ENCODE measurements around the gene SUCLA2.
A peak's percentile ranks its signal among the peaks of the same experiment; 100 is the strongest.
"Not testable (repeated sequence)": the region's sequence is repeated elsewhere in the genome, so short reads cannot be mapped to it uniquely, and the experiment has no call there.

SUCLA2 gene

GRCh38 chr13:48001114-48001881 lies at the start of gene SUCLA2:
SUCLA2 (minus strand) TSS chr13:48001273; CDS start chr13:48001269, 4 bp downstream.
- peak; percentile 100 for DNase-seq (ENCODE audit: low spot score)

DNA sequence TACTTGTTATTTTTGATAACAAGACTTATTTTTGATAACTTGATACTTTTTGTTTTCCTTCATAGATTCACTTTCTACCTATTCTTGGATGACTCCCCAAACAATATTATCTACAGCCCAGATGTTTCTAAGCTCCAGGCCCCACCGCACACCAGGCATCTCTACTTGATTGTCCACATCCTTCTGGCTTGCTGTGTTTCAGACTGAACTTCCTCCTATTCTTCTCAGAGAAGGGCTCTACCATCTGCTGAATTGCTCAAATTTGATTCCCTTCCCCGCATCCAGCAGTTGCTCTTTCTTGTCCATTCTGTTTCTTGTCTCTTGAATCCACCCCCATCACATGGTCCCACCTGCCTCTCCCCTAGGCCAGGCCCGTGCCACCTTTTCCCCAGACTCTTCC lies 49.5 kb upstream of the SUCLA2 start:
- no peak for DNase-seq (ENCODE audit: low spot score)

DNA sequence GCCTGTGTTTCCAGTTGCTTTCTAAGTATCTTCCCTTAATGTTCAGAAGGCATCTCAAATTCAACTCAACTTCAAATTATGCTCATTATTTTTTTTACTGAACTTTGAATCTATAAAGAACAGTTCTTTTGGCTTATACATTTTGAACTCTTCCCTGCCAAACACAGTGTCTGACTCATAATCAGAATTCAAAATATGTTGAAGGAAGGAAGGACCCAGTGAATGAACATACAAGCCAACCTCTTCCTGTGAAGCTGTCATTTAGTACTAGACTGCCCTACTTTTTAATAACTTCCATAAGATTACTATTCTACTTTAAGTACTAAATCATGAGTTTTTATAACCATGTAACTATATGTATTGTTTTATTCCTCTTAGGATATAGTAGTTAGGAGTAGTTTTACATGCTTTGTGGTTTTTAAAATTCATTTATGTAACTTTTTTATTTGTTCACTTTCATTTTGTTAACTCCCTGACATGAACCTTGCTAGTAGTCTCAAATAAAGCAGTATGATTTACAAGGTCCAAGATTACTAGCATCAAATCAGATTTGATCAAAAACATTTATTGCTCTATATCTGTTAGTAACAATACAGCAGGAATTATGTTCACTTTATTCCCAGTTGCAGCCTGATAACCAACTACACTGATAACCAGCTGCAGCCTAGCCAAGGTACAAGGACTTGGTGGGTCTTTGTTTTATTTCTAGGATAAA lies 42.9 kb upstream of the SUCLA2 start:
- DNase-seq (ENCODE audit: low spot score): no peak

DNA sequence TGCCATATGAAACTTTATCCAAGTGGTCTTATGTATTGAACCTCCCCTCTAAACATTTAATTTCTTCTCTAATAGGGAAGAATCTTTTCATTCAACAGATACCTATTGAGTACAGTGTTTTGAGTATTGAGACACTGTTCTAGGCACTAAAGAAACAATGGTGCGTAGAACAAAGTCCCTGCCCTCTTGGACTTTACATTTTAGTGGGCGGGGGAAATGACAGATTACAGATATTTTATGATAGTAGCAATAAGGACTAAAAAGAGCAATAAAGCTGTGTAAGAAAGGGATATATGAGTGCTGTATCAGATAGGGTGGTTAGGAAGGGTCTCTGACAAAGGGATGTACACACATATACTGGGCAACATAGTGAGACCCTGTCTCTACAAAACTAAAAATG lies 41.8 kb upstream of the SUCLA2 start:
- no peak for DNase-seq (ENCODE audit: low spot score)

- DNase-seq (ENCODE audit: low spot score): no peak
Observed at GRCh38 chr13:48040896-48041295, 39.8 kb upstream of the SUCLA2 start.

GRCh38 chr13:48040049-48040448 lies 39.0 kb upstream of the SUCLA2 start:
- no peak for DNase-seq (ENCODE audit: low spot score)

DNA sequence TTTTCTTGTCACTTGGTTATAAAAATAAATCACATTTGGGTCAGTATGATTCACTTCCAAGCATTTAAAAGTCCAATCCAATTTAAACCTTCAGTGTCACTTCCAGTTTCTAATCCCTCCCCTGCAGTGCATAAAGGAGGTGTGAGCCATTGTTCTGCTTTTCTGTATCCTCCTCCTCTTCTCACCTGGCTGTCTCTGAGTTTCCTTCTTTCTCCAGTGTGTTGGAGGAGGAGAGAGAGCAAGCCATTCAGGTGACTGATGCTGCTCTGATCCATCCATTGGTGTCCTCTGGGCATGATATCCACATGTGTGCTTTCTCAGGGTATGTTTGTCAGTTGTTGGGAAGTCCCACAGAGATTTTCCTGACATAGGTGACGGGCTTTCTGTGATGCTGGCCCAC lies 37.7 kb upstream of the SUCLA2 start:
- no peak for DNase-seq (ENCODE audit: low spot score)

- peak; percentile 96 for DNase-seq (ENCODE audit: low spot score)
Observed at GRCh38 chr13:48037346-48038173, 36.5 kb upstream of the SUCLA2 start, which contains the start of gene NUDT15. NUDT15 (plus strand) TSS chr13:48037726; CDS start chr13:48037747, 21 bp downstream.

DNA sequence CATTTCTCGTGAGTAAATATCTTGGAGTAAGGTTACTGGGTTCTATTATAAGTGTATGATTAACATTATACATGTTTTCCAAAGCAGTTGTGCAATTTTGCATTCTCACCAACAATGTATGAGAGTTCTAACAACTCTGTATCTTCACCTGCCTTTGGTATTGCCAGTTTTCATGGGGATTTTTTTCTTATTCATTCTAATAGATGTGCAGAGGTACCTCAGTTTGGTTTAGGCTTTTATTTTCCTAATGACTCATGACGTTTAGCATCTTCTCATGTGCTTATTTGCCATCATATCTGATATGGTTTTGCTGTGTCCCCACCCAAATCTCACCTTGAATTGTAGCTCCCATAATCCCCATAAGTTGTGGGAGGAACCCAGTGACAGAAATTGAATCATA lies 28.8 kb upstream of the SUCLA2 start:
- no peak for DNase-seq (ENCODE audit: low spot score)

- DNase-seq (ENCODE audit: low spot score): no peak
Observed at GRCh38 chr13:48028066-48028465, 27.0 kb upstream of the SUCLA2 start.

DNA sequence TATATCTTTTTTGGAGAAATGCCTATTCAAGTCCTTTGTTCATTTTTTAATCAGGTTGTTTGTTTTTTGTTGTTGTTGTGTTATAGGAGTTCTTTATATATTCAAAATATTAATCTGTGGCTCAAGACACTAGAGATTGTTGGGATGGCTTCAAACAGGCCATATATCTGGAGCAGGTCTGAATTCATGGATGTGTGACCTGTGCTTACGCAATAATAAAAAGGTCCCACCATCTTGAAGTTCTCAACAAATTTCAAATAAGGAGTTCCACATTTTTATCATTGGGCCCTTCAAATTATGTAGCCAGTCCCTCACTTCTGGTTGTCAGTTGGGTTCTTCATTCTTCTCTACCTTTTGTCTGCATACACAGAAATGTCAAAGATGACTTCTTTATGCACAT lies 18.7 kb upstream of the SUCLA2 start:
- DNase-seq (ENCODE audit: low spot score): no peak

DNA sequence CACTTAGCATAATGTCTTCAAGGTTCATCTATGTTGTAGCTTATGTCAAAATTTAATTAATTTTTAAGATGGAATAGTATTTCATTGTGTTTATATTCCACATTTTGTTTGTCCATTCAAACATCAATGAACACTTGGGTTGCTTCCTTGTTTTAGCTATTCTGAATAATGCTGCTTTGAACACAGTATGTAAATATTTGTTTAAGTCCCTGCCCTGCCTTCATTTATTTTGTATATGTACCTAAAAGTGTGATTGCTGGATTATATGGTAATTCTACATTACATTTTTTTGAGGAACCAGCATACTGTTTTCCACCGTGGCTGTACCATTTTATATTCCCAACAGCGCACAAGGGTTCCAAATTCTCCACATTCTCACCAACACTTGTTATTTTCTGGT lies 17.6 kb upstream of the SUCLA2 start:
- no peak for DNase-seq (ENCODE audit: low spot score)

DNA sequence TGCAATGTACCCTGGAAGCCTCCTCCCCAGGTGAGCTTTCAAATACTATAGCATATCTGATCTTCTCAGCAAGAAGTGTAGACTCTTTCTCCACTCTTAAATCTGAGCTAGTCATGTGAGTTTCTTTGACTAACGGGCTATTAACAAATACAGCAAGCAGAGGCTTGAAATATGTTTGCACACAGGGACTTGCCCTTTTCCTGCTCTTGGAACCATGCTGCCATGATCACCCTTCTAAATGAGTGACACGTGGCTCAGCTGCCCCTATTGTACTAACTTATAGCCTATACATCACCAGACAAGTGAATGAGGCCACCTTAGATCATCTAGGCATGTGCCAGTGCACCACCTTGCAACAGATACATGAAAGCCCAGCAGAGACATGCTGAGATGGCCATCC lies 13.3 kb upstream of the SUCLA2 start:
- no peak for DNase-seq (ENCODE audit: low spot score)

DNA sequence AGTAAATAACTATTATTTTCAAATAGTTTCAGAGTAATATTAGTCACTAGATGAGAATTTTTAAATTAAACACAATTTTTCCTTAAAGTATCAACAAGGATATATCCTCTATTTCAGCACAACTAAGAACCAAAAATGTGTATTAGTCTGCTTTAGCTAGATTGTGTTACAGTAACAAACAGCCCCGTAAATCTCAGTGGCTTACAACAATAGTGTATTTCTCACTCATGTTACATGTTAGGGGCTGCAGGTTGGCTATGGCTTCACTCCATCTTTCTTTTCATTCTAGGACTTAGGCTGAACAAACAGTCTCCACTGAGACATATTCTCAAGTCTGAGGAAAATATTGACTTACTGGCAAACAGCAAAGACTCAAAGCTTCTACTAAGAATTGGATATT lies 11.6 kb upstream of the SUCLA2 start:
- no peak for DNase-seq (ENCODE audit: low spot score)

DNA sequence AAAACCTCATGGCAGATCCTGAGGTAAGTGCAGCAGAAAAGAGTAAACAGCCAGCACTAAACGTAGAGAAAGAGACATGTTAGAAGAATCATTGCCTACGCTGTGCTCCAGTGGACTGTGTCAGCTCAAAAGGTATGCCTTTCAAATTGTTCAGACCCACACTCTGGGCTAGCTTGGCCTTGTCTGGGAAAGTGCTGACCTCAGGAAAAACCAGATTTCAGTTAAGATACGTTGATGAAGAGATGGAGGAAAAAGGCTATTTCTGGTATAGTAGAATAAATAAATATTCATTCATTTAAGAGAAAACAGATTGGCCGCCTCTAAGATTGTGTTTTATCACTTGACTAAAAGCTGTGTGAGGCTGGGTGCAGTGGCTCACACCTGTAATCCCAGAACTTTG lies 9.6 kb upstream of the SUCLA2 start:
- DNase-seq (ENCODE audit: low spot score): no peak

- peak; percentile 6 for DNase-seq (ENCODE audit: low spot score)
Observed at GRCh38 chr13:48009284-48009683, 8.2 kb upstream of the SUCLA2 start.

GRCh38 chr13:48006396-48006795 lies 5.3 kb upstream of the SUCLA2 start:
- DNase-seq (ENCODE audit: low spot score): no peak

DNA sequence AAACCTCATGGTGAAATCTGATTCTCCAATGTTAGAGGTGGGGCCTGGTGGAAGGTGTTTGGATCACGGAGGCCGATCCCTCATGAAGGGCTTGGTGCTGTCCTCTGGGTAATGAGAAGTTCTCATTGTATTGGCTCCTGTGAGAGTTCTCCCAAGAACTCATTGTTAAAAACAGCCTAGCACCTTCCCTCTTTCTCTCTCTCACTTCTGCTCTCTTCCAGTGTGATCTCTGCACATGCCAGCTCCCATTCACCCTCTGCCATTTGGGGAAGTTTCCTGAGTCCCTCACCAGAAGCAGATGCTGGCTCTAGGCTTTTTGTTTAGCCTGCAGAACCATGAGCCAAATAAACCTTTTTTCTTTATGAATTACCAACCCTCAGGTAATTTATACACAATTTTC lies 3.1 kb upstream of the SUCLA2 start:
- no peak for DNase-seq (ENCODE audit: low spot score)

DNA sequence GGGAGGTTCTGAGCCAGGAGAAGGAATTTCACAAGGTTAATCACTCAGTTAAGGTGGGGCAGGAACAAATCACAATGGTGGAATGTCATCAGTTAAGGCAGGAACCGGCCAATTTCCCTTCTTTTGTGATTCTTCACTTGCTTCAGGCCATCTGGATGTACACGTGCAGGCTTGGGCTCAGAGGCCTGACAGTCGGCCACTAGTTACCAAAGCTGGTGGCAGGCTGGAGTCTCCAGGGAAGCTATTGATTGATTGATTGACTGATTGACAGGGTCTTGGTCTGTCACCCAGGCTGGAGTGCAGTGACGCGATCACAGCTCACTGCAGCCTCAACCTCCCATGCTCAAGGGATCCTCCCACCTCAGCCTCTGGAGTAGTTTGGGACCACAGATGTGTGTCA lies 926 bp upstream of the SUCLA2 start:
- DNase-seq (ENCODE audit: low spot score): not testable (repeated sequence)

GRCh38 chr13:48000559-48001113 lies 437 bp downstream of the SUCLA2 start:
- peak; percentile 57 for DNase-seq (ENCODE audit: low spot score)

DNA sequence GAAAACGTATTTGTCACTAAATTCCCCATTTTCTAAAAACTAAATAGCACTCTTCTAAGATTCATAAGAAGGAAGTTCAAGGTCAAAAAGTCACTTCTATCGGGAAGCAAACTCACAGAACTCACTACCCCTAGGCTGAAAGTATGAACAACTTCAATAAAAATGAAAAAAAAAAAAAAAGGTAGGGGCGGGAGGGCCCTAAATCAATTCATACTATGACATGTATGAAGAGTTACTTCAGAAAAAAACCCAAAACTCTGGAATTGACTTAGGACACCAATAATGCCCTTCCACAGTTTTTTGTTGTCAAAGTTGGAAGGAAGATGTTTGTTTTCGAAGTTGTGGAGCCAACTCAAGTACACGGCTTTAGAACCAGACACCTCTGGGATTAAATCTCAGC lies 1.1 kb downstream of the SUCLA2 start:
- no peak for DNase-seq (ENCODE audit: low spot score)

GRCh38 chr13:47997384-47997783 lies 3.7 kb downstream of the SUCLA2 start:
- DNase-seq (ENCODE audit: low spot score): no peak

Data from iPS-NIHi11 (cell line).